ENCODE measurements around the gene COLEC12.

GRCh38 chr18:452816-453215, 47.7 kb downstream of the COLEC12 start:
- TF ChIP-seq CTCF (IDR thresholded peaks at IDR 0.05), result no peak
- no peak for TF ChIP-seq POLR2A (IDR thresholded peaks at IDR 0.05)

Measured in lower leg skin (tissue), 3 donors.